RWPE1 (cell line): ENCODE data around the gene BNIP5.

Source experiments
- CTCF ChIA-PET: fragments of 350-600 bp; sonication (Branson Sonifier 250); formaldehyde crosslinking; extraction: SDS; loops from one replicate; lab custom pipeline; 2021; lab: Yijun Ruan, JAX
- POLR2A ChIA-PET: fragments of 400-600 bp; formaldehyde crosslinking; extraction: SDS; loops from one replicate; lab custom pipeline; 2020; ENCODE audit warnings: antibody characterized with exemption; ENCODE audit not compliant: low non-redundant PET; lab: Yijun Ruan, JAX
- DNase-seq: peaks from one replicate; pipeline ENCODE4 v3.0.0; 2012; ENCODE audit warnings: low spot score
- H3K27ac ChIP-seq: fragments of 450-650 bp; 2 replicates; pipeline ENCODE4 v1.5.1; 2017
- TF ChIP-seq, protein P1 (sequence below): fragments of 450-650 bp; conservative IDR thresholded peaks from 2 replicates; pipeline ENCODE4 v1.5.1; 2017; ENCODE audit warnings: low read depth, mild to moderate bottlenecking

Gene BNIP5

DNA sequence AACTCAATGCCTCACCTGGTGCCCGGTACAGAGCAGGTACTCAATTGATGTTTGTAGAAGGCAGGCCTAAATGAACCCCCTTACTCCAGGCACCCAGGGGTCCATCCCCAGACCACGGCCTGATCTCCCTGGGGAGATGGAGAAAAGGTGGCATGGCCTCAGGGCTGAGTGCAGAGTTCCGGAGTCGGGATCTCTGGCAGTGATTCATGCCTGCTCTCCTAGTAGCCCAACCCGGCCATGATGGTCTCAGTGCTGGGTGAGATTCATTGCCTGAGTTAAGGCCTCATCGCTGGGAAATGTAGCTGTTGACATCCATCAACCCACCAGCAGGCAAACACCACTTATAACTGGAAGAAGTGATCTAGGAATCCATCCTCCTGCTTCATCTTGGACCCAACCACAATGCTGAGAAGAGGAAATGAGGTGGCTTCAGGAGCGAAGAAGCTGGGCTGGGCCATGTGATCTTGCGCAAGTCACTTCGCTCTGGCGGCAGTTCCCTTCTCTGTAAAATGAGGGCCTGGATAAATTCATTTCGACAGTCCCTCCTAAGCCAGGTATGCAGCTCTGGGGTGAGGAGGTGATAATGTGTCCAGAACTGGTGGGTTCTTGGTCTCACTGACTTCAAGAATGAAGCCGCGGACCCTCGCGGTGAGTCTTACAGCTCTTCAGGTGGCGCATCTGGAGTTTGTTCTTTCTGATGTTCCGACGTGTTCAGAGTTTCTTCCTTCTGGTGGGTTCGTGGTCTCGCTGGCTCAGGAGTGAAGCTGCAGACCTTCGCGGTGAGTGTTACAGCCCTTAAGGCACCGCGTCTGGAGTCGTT, 26.1 kb upstream of the BNIP5 start:
- DNase-seq, result no peak
- POLR2A ChIA-PET, result no interaction called here
- CTCF ChIA-PET, result interaction anchor here (0.6 kb wide), 1 partner anchor 22 kb away, joined by 3 read pairs; no protein-coding TSS in a partner anchor

DNA sequence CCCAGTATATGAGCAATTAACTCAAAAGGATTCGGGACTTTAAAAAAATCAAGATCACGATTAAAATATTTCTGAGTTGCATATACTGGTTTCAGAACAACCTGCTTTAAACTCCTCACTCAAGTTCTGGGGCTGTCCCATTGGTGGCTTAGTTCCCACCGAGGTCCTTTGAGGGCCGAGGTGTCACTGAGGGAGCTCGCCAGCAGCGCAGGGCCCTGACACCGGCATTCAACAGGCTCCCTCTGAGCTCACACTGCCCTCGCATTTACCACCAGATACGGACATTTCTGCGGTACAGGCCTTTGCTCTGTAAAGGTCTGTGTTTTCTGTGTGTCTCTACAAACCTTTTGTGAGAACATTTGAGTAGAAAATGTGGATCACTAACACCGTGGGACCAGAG, 24.4 kb upstream of the BNIP5 start:
- ChIA-PET POLR2A (no interaction called here), CTCF (interaction anchor here (0.6 to 1.4 kb wide), 3 partner anchors 20 to 75 kb away, joined by 4 to 9 read pairs (median 6); no protein-coding TSS in a partner anchor)
- TF ChIP-seq, protein P1, sequence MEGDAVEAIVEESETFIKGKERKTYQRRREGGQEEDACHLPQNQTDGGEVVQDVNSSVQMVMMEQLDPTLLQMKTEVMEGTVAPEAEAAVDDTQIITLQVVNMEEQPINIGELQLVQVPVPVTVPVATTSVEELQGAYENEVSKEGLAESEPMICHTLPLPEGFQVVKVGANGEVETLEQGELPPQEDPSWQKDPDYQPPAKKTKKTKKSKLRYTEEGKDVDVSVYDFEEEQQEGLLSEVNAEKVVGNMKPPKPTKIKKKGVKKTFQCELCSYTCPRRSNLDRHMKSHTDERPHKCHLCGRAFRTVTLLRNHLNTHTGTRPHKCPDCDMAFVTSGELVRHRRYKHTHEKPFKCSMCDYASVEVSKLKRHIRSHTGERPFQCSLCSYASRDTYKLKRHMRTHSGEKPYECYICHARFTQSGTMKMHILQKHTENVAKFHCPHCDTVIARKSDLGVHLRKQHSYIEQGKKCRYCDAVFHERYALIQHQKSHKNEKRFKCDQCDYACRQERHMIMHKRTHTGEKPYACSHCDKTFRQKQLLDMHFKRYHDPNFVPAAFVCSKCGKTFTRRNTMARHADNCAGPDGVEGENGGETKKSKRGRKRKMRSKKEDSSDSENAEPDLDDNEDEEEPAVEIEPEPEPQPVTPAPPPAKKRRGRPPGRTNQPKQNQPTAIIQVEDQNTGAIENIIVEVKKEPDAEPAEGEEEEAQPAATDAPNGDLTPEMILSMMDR, result no peak
- DNase-seq, result no peak
- no peak overlapping the region for H3K27ac ChIP-seq

More for the DNA sequence above, 26.1 kb upstream of the BNIP5 start:
- no peak overlapping the region for H3K27ac ChIP-seq
- TF ChIP-seq, protein P1, result no peak

DNA sequence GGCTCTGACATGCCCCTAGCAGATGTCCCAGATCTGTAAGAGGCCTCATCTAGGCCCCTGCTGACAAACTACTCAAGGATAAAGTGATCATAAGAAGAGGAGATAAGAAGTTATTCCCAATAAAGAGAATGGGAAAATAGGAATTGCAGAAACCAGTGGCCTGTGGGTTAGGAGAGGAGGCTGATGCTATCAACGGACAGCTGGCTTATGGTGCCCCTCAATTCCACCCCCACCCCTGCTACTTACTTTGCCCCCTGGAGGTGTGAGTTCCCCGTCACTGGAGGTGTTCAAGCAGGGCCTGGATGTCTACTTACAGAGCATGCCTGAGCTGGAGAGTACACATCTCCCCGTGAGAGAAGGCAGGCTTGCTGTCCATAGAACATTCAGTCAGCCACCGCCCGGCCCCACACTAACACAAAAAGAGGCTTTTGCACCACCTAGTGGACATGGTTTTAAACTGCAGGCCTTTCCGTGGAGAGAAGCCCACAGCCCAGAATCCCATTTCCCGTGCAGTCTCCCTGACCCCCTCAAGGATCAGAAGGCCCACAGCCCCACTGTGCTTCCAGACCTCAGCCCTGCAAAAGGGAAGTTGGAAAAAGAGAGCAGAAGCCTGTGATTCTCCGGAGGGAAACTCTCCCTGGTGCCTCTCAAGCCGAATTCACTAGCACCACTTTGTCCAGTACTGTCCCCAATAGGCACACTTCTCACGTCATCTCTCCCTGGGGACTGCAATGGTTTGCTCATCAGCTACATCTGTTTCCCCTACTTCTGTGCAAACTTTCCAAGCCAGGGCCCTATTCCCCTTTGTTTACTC, 23.8 kb upstream of the BNIP5 start:
- ChIA-PET CTCF (interaction anchor here (0.6 to 1.4 kb wide), 7 partner anchors 9 to 777 kb away, joined by 3 to 9 read pairs (median 4); no protein-coding TSS in a partner anchor), POLR2A (no interaction called here)
- H3K27ac ChIP-seq, result no peak overlapping the region
- TF ChIP-seq, protein P1, result peak; percentile 77
- peak; percentile 79 for DNase-seq

DNA sequence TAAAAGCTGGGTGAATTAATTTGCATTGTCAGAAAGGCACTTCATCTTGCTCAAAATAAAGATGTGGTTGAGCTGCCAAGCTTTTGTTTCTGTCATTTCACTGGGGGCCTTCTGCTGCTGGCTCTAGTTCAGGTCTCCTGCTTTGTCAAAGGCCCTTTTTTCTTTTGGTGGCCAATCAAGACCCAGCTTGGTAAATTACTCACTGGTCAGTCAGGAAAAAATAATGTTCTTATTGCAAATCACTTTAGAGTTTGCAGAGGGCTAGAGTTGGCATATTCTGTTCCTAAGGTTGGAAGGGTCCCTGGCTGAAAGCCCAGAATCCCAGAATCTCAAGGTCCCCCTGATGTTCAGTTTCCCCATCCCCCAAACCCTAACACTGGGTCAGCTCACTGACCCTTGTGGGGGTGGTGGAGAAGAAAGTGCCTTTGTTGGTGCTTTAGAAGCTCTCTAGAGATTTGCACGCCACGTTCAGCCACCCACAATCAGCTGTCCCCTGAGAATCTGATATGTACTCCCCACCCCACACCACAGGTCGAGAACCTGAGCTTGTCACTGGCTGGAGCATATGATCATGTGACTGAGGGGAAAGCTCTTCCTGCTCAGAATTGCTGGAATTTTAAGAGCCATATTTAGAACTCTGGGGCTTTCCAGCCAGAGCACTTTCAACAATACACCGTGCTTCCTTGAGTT, 21.7 kb upstream of the BNIP5 start:
- TF ChIP-seq, protein P1, result no peak
- H3K27ac ChIP-seq, result no peak overlapping the region
- CTCF ChIA-PET, result interaction anchor here (0.7 to 1.7 kb wide), 4 partner anchors 17 to 227 kb away, joined by 3 to 6 read pairs (median 4); no protein-coding TSS in a partner anchor
- no peak for DNase-seq
- POLR2A ChIA-PET, result no interaction called here

DNA sequence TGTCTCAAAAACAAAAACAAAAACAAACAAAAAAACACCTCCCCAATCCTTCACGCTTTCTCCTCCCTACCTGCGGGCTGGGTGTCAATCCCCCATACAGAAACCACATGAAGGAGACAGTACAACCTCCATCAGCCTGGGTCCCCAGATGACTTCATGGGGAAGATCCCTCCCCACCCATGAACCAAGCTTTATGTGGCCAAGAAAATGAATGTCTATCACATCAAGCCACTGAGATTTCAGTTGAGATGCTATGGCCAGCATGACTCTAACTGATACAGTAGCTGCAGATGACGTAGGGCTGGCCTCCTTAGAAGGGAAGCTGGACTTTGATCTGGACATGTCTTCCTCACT, 21.2 kb upstream of the BNIP5 start:
- TF ChIP-seq, protein P1, result no peak
- H3K27ac ChIP-seq, result no peak overlapping the region
- ChIA-PET CTCF (interaction anchor here (0.6 to 1.7 kb wide), 4 partner anchors 17 to 774 kb away, joined by 4 to 6 read pairs (median 5); no protein-coding TSS in a partner anchor), POLR2A (no interaction called here)
- no peak for DNase-seq
